Measurements from ENCODE around the gene PSG11. TPM values are rescaled to one million over a fixed set of nuclear protein-coding genes. Genes with fewer than 3 reads are reported as not detected.
"Not testable (repeated sequence)": the region's sequence is repeated elsewhere in the genome, so short reads cannot be mapped to it uniquely, and the experiment has no call there.

Gene PSG11
- total RNA-seq (2021) (not detected in 2 replicates), Bru-seq, nascent RNA (percentile 9 among the genes with signal in this experiment), BruChase-seq, experiment 1, labeled RNA remaining after a 2-hour chase (not detected), BruChase-seq, experiment 2, labeled RNA remaining after a 6-hour chase (not detected)
- long read RNA-seq, partial matches to known transcripts, result 1 of 1 reads
- long read RNA-seq, other reads (novel, unspliced or antisense), result 0 of 1 reads

DNA sequence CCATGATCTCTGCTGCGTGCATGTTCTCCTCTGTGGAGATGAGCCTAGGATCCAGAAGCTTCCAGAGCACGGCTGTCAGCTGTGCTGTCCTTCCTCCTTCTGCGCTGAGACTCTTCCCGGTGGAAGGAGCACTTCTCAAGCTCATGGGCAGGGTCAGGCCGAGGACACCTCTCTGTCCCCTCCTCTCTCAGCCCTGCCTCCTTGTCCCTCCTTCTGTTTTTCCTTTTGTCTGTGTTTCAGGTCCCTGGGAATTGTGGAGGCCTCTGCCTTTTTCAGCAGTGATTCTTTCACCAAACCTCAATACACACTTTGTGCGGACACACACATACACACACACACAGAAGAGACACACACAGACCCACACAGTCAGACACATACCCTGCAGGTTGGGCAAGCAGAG lies at the start of gene PSG11:
PSG11 (minus strand) TSS at position 101 of the 400 bp plus-strand sequence; CDS start at position 4, 97 bp downstream.
- H3K27ac ChIP-seq; H3K4me3 ChIP-seq; H4K20me1 ChIP-seq (ENCODE audit: insufficient read depth); BruUV-seq (replicated peaks); H3K4me2 ChIP-seq; CTCF ChIA-PET; DNase-seq; H3K27me3 ChIP-seq (ENCODE audit: insufficient read depth, low read depth); POLR2A ChIA-PET (ENCODE audit: unreplicated experiment); H3K79me2 ChIP-seq (ENCODE audit: low read depth); H3K36me3 ChIP-seq (ENCODE audit: low read depth); intact Hi-C loops (cut with micrococcal nuclease; ENCODE audit: unreplicated experiment); H3F3A ChIP-seq (ENCODE audit: insufficient read depth, low read depth); H3K9me3 ChIP-seq (ENCODE audit: insufficient read depth, low read depth); H2AFZ ChIP-seq; H3K9me2 ChIP-seq (ENCODE audit: insufficient read depth): not testable (repeated sequence)
- H3K4me1 ChIP-seq (replicated peaks; ENCODE audit: insufficient read depth), result peaks cover 10% of the 10 kb centered on the region

GRCh38 chr19:43062418-43062817 lies 36.1 kb upstream of the PSG11 start:
- H3K27me3 ChIP-seq (ENCODE audit: insufficient read depth, low read depth); BruUV-seq (replicated peaks); H4K20me1 ChIP-seq (ENCODE audit: insufficient read depth); H3K9me3 ChIP-seq (ENCODE audit: insufficient read depth, low read depth); H3K79me2 ChIP-seq (ENCODE audit: low read depth); intact Hi-C loops (cut with micrococcal nuclease; ENCODE audit: unreplicated experiment); H3K4me3 ChIP-seq; POLR2A ChIA-PET (ENCODE audit: unreplicated experiment); H3F3A ChIP-seq (ENCODE audit: insufficient read depth, low read depth); H2AFZ ChIP-seq; H3K4me2 ChIP-seq; H3K9me2 ChIP-seq (ENCODE audit: insufficient read depth); H3K36me3 ChIP-seq (ENCODE audit: low read depth); H3K27ac ChIP-seq; CTCF ChIA-PET; DNase-seq: not testable (repeated sequence)
- peaks cover 22% of the 10 kb centered on the region for H3K4me1 ChIP-seq (replicated peaks; ENCODE audit: insufficient read depth)

GRCh38 chr19:43061326-43061725 lies 35.1 kb upstream of the PSG11 start:
- peaks cover 22% of the 10 kb centered on the region for H3K4me1 ChIP-seq (replicated peaks; ENCODE audit: insufficient read depth)
- H4K20me1 ChIP-seq (ENCODE audit: insufficient read depth); H3K9me2 ChIP-seq (ENCODE audit: insufficient read depth); H3K79me2 ChIP-seq (ENCODE audit: low read depth); H3K9me3 ChIP-seq (ENCODE audit: insufficient read depth, low read depth); CTCF ChIA-PET; H2AFZ ChIP-seq; H3K27me3 ChIP-seq (ENCODE audit: insufficient read depth, low read depth); H3K27ac ChIP-seq; POLR2A ChIA-PET (ENCODE audit: unreplicated experiment); DNase-seq; H3K4me3 ChIP-seq; H3K4me2 ChIP-seq; H3K36me3 ChIP-seq (ENCODE audit: low read depth); H3F3A ChIP-seq (ENCODE audit: insufficient read depth, low read depth); intact Hi-C loops (cut with micrococcal nuclease; ENCODE audit: unreplicated experiment); BruUV-seq (replicated peaks): not testable (repeated sequence)

DNA sequence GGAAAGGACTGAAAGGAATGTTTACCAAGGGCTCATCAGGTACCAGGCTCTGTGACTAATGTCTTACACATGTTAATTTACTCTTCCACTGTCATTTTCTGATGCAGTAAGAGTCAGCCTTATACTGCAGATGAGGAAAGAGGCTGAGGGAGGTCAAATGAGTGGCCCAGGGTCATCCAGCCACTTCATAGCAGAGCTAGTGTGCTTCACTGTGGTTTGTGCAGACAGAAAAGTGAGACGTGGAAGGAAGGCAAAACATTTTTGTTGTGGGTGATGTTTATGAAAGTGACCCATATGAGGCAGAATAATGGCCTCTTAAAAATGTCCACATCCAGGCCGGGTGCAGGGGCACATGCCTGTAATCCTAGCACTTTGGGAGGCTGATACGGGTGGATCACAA lies 34.0 kb upstream of the PSG11 start:
- intact Hi-C loops (cut with micrococcal nuclease; ENCODE audit: unreplicated experiment); H3K27me3 ChIP-seq (ENCODE audit: insufficient read depth, low read depth); H3K4me3 ChIP-seq; CTCF ChIA-PET; H3K4me2 ChIP-seq; H4K20me1 ChIP-seq (ENCODE audit: insufficient read depth); H3K9me2 ChIP-seq (ENCODE audit: insufficient read depth); POLR2A ChIA-PET (ENCODE audit: unreplicated experiment); H3K27ac ChIP-seq; H3K36me3 ChIP-seq (ENCODE audit: low read depth); H3K9me3 ChIP-seq (ENCODE audit: insufficient read depth, low read depth); BruUV-seq (replicated peaks); H2AFZ ChIP-seq; H3K79me2 ChIP-seq (ENCODE audit: low read depth); H3F3A ChIP-seq (ENCODE audit: insufficient read depth, low read depth): not testable (repeated sequence)
- peaks cover 22% of the 10 kb centered on the region for H3K4me1 ChIP-seq (replicated peaks; ENCODE audit: insufficient read depth)
- DNase-seq, result peak in 1 of 2 experiments; percentile 57

- intact Hi-C loops (cut with micrococcal nuclease; ENCODE audit: unreplicated experiment), result not testable (repeated sequence)
- POLR2A ChIA-PET (ENCODE audit: unreplicated experiment), result interaction anchor here (0.6 kb wide), 1 partner anchor 1245 kb away, joined by 4 read pairs; the partner anchor contains the start of gene ZNF235
Observed at GRCh38 chr19:43059482-43059881, 33.2 kb upstream of the PSG11 start.

GRCh38 chr19:43058440-43058839 lies 32.2 kb upstream of the PSG11 start:
- POLR2A ChIA-PET (ENCODE audit: unreplicated experiment); BruUV-seq (replicated peaks); H3K79me2 ChIP-seq (ENCODE audit: low read depth); H3F3A ChIP-seq (ENCODE audit: insufficient read depth, low read depth); CTCF ChIA-PET; H3K9me2 ChIP-seq (ENCODE audit: insufficient read depth); H3K4me3 ChIP-seq; H3K9me3 ChIP-seq (ENCODE audit: insufficient read depth, low read depth); H3K27me3 ChIP-seq (ENCODE audit: insufficient read depth, low read depth); H2AFZ ChIP-seq; H4K20me1 ChIP-seq (ENCODE audit: insufficient read depth); H3K36me3 ChIP-seq (ENCODE audit: low read depth); intact Hi-C loops (cut with micrococcal nuclease; ENCODE audit: unreplicated experiment): not testable (repeated sequence)
- peaks cover 22% of the 10 kb centered on the region for H3K4me1 ChIP-seq (replicated peaks; ENCODE audit: insufficient read depth)
- peak overlapping the region; percentile 50 for H3K4me2 ChIP-seq
- H3K27ac ChIP-seq, result peak overlapping the region; percentile 57; the same call in 1 of the 2 replicates
- peak in 1 of 2 experiments; percentile 77 for DNase-seq

More at GRCh38 chr19:43059482-43059881, 33.2 kb upstream of the PSG11 start:
- H3K79me2 ChIP-seq (ENCODE audit: low read depth); H3K9me2 ChIP-seq (ENCODE audit: insufficient read depth); H3K36me3 ChIP-seq (ENCODE audit: low read depth); H2AFZ ChIP-seq; BruUV-seq (replicated peaks); H4K20me1 ChIP-seq (ENCODE audit: insufficient read depth); H3K27me3 ChIP-seq (ENCODE audit: insufficient read depth, low read depth); DNase-seq; H3K4me3 ChIP-seq; H3F3A ChIP-seq (ENCODE audit: insufficient read depth, low read depth); H3K9me3 ChIP-seq (ENCODE audit: insufficient read depth, low read depth); CTCF ChIA-PET: not testable (repeated sequence)
- Histone ChIP-seq H3K4me1 (replicated peaks; ENCODE audit: insufficient read depth) (peaks cover 22% of the 10 kb centered on the region), H3K27ac (0 out of 2 replicates have a peak overlapping the region, but pooled peaks have one; percentile 57), H3K4me2 (0 out of 2 replicates have a peak overlapping the region, but pooled peaks have one; percentile 50)

GRCh38 chr19:43047966-43048365 lies 21.7 kb upstream of the PSG11 start:
- CTCF ChIA-PET; H3K27ac ChIP-seq; H3F3A ChIP-seq (ENCODE audit: insufficient read depth, low read depth); intact Hi-C loops (cut with micrococcal nuclease; ENCODE audit: unreplicated experiment); H4K20me1 ChIP-seq (ENCODE audit: insufficient read depth); H3K4me2 ChIP-seq; H3K79me2 ChIP-seq (ENCODE audit: low read depth); BruUV-seq (replicated peaks); H3K4me3 ChIP-seq; H3K36me3 ChIP-seq (ENCODE audit: low read depth); H3K27me3 ChIP-seq (ENCODE audit: insufficient read depth, low read depth); H3K9me3 ChIP-seq (ENCODE audit: insufficient read depth, low read depth); H3K9me2 ChIP-seq (ENCODE audit: insufficient read depth); POLR2A ChIA-PET (ENCODE audit: unreplicated experiment); H3K4me1 ChIP-seq (replicated peaks; ENCODE audit: insufficient read depth); H2AFZ ChIP-seq; DNase-seq: not testable (repeated sequence)
